C4-2B (cell line): Measurements from ENCODE around the gene CUL3.

Source experiments
- ZFX ChIP-seq: fragments of 450-650 bp; IDR thresholded peaks from 2 replicates; pipeline ENCODE4 v1.6.1; 2017
- TF ChIP-seq, protein P1 (sequence below): fragments of 450-650 bp; conservative IDR thresholded peaks from 2 replicates; pipeline ENCODE4 v1.5.1; 2017; ENCODE audit warnings: mild to moderate bottlenecking

DNA sequence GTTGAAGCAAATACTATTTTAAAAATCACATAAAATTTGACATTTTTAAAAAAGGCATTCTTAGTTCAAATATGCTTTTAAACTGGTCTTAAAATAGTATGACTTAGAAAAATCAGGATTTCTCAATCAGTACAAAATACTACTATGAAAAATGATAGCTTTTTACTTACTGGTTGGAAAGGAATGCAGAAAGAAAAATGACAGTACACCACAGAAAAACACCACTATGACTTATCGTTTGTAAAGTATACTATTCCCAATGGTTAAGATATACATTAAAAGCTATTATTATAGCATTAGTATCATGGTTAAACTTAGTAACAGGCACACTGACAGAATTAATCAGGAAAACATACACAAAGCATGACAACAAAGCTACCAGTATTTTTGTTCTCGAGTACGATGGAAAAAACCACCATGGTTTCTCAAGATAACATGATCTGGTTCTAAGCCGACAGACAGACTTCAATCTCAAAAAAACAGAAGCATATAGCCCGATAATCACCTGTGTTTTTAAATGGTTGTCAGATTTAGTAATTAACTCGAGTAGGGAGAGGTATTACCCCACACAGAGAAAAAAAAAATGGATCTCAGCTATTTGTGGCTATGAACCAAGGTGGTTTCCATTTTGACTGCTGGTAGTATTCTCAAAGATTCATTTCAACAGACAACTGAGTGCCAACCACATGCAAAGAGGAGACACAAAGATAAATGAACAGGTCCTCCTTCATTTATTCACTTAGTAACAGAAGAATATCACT, 39.1 kb downstream of the CUL3 start:
- TF ChIP-seq, protein P1, sequence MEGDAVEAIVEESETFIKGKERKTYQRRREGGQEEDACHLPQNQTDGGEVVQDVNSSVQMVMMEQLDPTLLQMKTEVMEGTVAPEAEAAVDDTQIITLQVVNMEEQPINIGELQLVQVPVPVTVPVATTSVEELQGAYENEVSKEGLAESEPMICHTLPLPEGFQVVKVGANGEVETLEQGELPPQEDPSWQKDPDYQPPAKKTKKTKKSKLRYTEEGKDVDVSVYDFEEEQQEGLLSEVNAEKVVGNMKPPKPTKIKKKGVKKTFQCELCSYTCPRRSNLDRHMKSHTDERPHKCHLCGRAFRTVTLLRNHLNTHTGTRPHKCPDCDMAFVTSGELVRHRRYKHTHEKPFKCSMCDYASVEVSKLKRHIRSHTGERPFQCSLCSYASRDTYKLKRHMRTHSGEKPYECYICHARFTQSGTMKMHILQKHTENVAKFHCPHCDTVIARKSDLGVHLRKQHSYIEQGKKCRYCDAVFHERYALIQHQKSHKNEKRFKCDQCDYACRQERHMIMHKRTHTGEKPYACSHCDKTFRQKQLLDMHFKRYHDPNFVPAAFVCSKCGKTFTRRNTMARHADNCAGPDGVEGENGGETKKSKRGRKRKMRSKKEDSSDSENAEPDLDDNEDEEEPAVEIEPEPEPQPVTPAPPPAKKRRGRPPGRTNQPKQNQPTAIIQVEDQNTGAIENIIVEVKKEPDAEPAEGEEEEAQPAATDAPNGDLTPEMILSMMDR = no peak
- no peak for TF ChIP-seq ZFX
